Muscle of leg (tissue), 9 donors: ENCODE data around the gene ARMH1. TPM values are rescaled to one million over a fixed set of nuclear protein-coding genes. Genes with fewer than 3 reads are reported as not detected.

Source experiments
- polyA plus RNA-seq, 8 donors: library from polyadenylated mRNA; unstranded; fragments of 120-200 nt; gene quantifications; one replicate each; pipeline versions ENCODE4 v1.2.1 to v1.2.3, GENCODE V29; 2013; ENCODE audit warnings: inconsistent platforms in 1 of 8, low replicate concordance in 1 of 8; ENCODE audit not compliant: insufficient read length in 8 of 8, insufficient read depth in 1 of 8
- total RNA-seq: library from RNA; stranded (reverse); fragments of 120-200 nt; gene quantifications from one replicate; pipeline ENCODE4 v1.2.4, GENCODE V29; 2013

ARMH1 gene
- total and polyA plus RNA-seq, 9 donors: 1.3 to 2.6 (median 1.8) TPM

Other genes with a start within 250 kb of the ARMH1 start
- gene TMEM53, start 233 bp upstream of the ARMH1 start, total RNA-seq: 3.5 TPM
- gene TMEM53, start 233 bp upstream of the ARMH1 start, polyA plus RNA-seq: 1 to 10 TPM; 5.4 to 7.8 (median 6.4) TPM
- gene RNU5D-1, start 56.5 kb downstream of the ARMH1 start, total RNA-seq: not detected
- 1 to 10 TPM in 1 of 8 donors, not detected in 7; 1.5 TPM for gene RNU5D-1, start 56.5 kb downstream of the ARMH1 start, polyA plus RNA-seq
- 9.2 TPM for gene KIF2C, start 65.1 kb downstream of the ARMH1 start, total RNA-seq
- gene KIF2C, start 65.1 kb downstream of the ARMH1 start, polyA plus RNA-seq: 10 to 100 TPM in 7 of 8 donors, 1 to 10 TPM in 1; 9.7 to 18.2 (median 14.2) TPM
- 4,408 TPM for gene RPS8, start 100.8 kb downstream of the ARMH1 start, total RNA-seq
- gene RPS8, start 100.8 kb downstream of the ARMH1 start, polyA plus RNA-seq: 1,000 to 10,000 TPM; 2,811 to 3,640 (median 3,091) TPM
- gene BEST4, start 113.5 kb downstream of the ARMH1 start, total RNA-seq: 0.18 TPM
- gene BEST4, start 113.5 kb downstream of the ARMH1 start, polyA plus RNA-seq: 1 to 10 TPM in 1 of 8 donors, under 1 TPM in 7; 0.30 to 1.4 (median 0.36) TPM
- 8.3 TPM for gene PLK3, start 125.7 kb downstream of the ARMH1 start, total RNA-seq
- 10 to 100 TPM; 11.3 to 20.8 (median 13.9) TPM for gene PLK3, start 125.7 kb downstream of the ARMH1 start, polyA plus RNA-seq
- 0.40 TPM for gene DYNLT4, start 132.6 kb downstream of the ARMH1 start, total RNA-seq
- gene DYNLT4, start 132.6 kb downstream of the ARMH1 start, polyA plus RNA-seq: under 1 TPM in 7 of 8 donors, not detected in 1; 0.14 to 0.58 (median 0.28) TPM
- gene BTBD19, start 133.8 kb downstream of the ARMH1 start, total RNA-seq: 2.9 TPM
- 1 to 10 TPM; 4.3 to 9.5 (median 8.2) TPM for gene BTBD19, start 133.8 kb downstream of the ARMH1 start, polyA plus RNA-seq
- gene PTCH2, start 168.5 kb downstream of the ARMH1 start, total RNA-seq: 2.7 TPM
- 10 to 100 TPM in 3 of 8 donors, 1 to 10 TPM in 5; 5.8 to 14.1 (median 9.0) TPM for gene PTCH2, start 168.5 kb downstream of the ARMH1 start, polyA plus RNA-seq